GM21390 (cell line): Measurements from ENCODE around the gene SLC39A11.
"Not testable (repeated sequence)": the region's sequence is repeated elsewhere in the genome, so short reads cannot be mapped to it uniquely, and the experiment has no call there.

ENCODE experiments used
- ATAC-seq: cut with Tn5 transposase; IDR thresholded peaks from one replicate; pipeline ENCODE4 v1.9.1; 2021; ENCODE audit not compliant: unreplicated experiment

The SLC39A11 gene

GRCh38 chr17:72765368-72766153 lies 326.9 kb downstream of the SLC39A11 start:
- ATAC-seq, result no peak

- no peak for ATAC-seq
These were observed 327.9 kb downstream of the SLC39A11 start for GRCh38 chr17:72764632-72765041.

- ATAC-seq, result no peak
These were observed 328.5 kb downstream of the SLC39A11 start for GRCh38 chr17:72763981-72764380.

- ATAC-seq, result not testable (repeated sequence)
These were observed 330.5 kb downstream of the SLC39A11 start for GRCh38 chr17:72761893-72762575.

- ATAC-seq, result no peak
These were observed 331.1 kb downstream of the SLC39A11 start for GRCh38 chr17:72761431-72761830.

GRCh38 chr17:72760368-72760767 lies 332.1 kb downstream of the SLC39A11 start:
- ATAC-seq, result no peak

GRCh38 chr17:72759301-72759700 lies 333.2 kb downstream of the SLC39A11 start:
- no peak for ATAC-seq

GRCh38 chr17:72756256-72756655 lies 336.2 kb downstream of the SLC39A11 start:
- no peak for ATAC-seq

- ATAC-seq, result no peak
These were observed 338.0 kb downstream of the SLC39A11 start for GRCh38 chr17:72754513-72754912.

GRCh38 chr17:72751746-72752145 lies 340.7 kb downstream of the SLC39A11 start:
- no peak for ATAC-seq

GRCh38 chr17:72749119-72749572 lies 343.3 kb downstream of the SLC39A11 start:
- ATAC-seq, result no peak

GRCh38 chr17:72747501-72747900 lies 345.0 kb downstream of the SLC39A11 start:
- ATAC-seq, result no peak

- no peak for ATAC-seq
These were observed 347.2 kb downstream of the SLC39A11 start for GRCh38 chr17:72745241-72745640.

GRCh38 chr17:72743037-72743467 lies 349.4 kb downstream of the SLC39A11 start:
- no peak for ATAC-seq

GRCh38 chr17:72737151-72737690 lies 355.3 kb downstream of the SLC39A11 start:
- no peak for ATAC-seq

- no peak for ATAC-seq
These were observed 356.9 kb downstream of the SLC39A11 start for GRCh38 chr17:72735592-72735991.

- no peak for ATAC-seq
These were observed 357.4 kb downstream of the SLC39A11 start for GRCh38 chr17:72735048-72735447.

- ATAC-seq, result no peak
These were observed 357.9 kb downstream of the SLC39A11 start for GRCh38 chr17:72734613-72735012.

GRCh38 chr17:72733619-72734282 lies 358.7 kb downstream of the SLC39A11 start:
- peak; percentile 61 for ATAC-seq

- ATAC-seq, result no peak
These were observed 359.4 kb downstream of the SLC39A11 start for GRCh38 chr17:72732893-72733618.

- no peak for ATAC-seq
These were observed 362.4 kb downstream of the SLC39A11 start for GRCh38 chr17:72730077-72730476.
